ENCODE data around the gene MACROD2. TPM values are rescaled to one million over a fixed set of nuclear protein-coding genes. Genes with fewer than 3 reads are reported as not detected.

Gene MACROD2
- total and polyA plus RNA-seq, 4 donors: 13.0 to 67.1 (median 20.7) TPM

GRCh38 chr20:14780508-14780907, 785.2 kb downstream of the MACROD2 start:
- TF ChIP-seq CTCF (IDR thresholded peaks at IDR 0.05; ENCODE audit: control extremely low read depth, extremely low read depth): no peak
- no peak overlapping the region for H3K4me3 ChIP-seq
- H3K9ac ChIP-seq (ENCODE audit: insufficient read depth in 1 of 2, low read length in 2 of 2): no peak overlapping the region
- H3K36me3 ChIP-seq (ENCODE audit: control insufficient read depth in 4 of 4, insufficient read depth in 4 of 4, low read length in 4 of 4): no peaks in the 10 kb centered on the region
- peaks cover 0 to 4% (median 0%) of the 10 kb centered on the region in 5 donors for H3K4me1 ChIP-seq (ENCODE audit: control insufficient read depth in 5 of 5, insufficient read depth in 5 of 5, low read length in 5 of 5)
- peaks cover 0 to 4% (median 0%) of the 10 kb centered on the region in 4 donors for H3K9me3 ChIP-seq (ENCODE audit: control insufficient read depth in 4 of 4, insufficient read depth in 3 of 4, low read length in 3 of 4)
- no peak for DNase-seq
- 81 to 87% methylated on average over 2 of the region's 2 CpGs for WGBS, 2 donors
- H3K27ac ChIP-seq (ENCODE audit: low read depth in 1 of 2, low read length in 1 of 2): no peak overlapping the region
- no peak for ATAC-seq (ENCODE audit: insufficient read depth, low FRiP score)
- H3K27me3 ChIP-seq (ENCODE audit: control insufficient read depth in 3 of 3, insufficient read depth in 3 of 3, low read length in 2 of 3): no peaks in the 10 kb centered on the region

DNA sequence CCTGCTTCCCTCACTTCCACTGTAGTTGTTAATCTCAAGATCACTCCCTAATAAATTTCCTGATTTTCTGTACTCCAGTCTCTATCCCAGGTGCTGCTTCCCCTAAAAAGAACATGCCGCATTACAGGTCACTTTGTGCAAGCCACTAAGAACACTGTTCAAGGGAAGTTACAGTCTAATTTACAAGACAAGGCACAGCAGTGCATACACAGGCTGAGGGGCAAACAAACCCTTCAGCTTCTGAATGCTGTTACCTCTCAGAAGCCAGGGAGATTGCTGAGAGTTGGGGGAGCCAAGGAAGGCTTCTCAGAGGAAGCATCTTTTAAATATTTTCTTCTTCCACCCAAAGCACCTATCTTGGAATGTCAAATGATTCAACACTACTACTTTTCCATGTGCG, 787.4 kb downstream of the MACROD2 start:
- peaks cover 0 to 4% (median 0%) of the 10 kb centered on the region in 5 donors for H3K4me1 ChIP-seq (ENCODE audit: control insufficient read depth in 5 of 5, insufficient read depth in 5 of 5, low read length in 5 of 5)
- no peak overlapping the region for H3K9ac ChIP-seq (ENCODE audit: insufficient read depth in 1 of 2, low read length in 2 of 2)
- H3K27ac ChIP-seq (ENCODE audit: low read depth in 1 of 2, low read length in 1 of 2): no peak overlapping the region
- DNase-seq (no peak), ATAC-seq (ENCODE audit: insufficient read depth, low FRiP score) (no peak)
- H3K4me3 ChIP-seq: no peak overlapping the region
- H3K36me3 ChIP-seq (ENCODE audit: control insufficient read depth in 4 of 4, insufficient read depth in 4 of 4, low read length in 4 of 4): no peaks in the 10 kb centered on the region
- H3K9me3 ChIP-seq (ENCODE audit: control insufficient read depth in 4 of 4, insufficient read depth in 3 of 4, low read length in 3 of 4): peaks cover 0 to 3% (median 0%) of the 10 kb centered on the region in 4 donors
- TF ChIP-seq CTCF (IDR thresholded peaks at IDR 0.05; ENCODE audit: control extremely low read depth, extremely low read depth): no peak
- 92% methylated on average over 2 of the region's 2 CpGs for WGBS, 2 donors
- no peaks in the 10 kb centered on the region for H3K27me3 ChIP-seq (ENCODE audit: control insufficient read depth in 3 of 3, insufficient read depth in 3 of 3, low read length in 2 of 3)

DNA sequence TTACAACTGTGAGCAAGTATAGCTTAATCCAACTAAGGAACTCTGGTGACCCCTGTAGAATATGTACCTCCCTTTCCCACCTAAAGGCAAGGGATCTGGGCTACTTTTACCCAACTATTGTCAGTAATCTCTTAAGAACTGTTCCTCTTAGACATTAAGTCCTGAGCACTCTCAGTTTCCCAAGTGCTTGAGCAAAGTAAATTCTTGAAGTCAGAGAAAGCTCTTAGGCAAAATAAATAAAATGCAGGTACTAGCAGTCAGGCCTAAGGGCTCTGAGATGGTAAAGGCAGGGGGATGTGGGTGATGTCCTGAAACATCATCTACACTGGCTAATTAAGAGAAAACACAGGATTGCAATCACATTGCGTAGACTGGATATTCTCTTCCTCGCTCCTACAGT, 788.5 kb downstream of the MACROD2 start:
- Histone ChIP-seq H3K9ac (ENCODE audit: insufficient read depth in 1 of 2, low read length in 2 of 2) (no peak overlapping the region), H3K4me3 (no peak overlapping the region), H3K27me3 (ENCODE audit: control insufficient read depth in 3 of 3, insufficient read depth in 3 of 3, low read length in 2 of 3) (no peaks in the 10 kb centered on the region), H3K36me3 (ENCODE audit: control insufficient read depth in 4 of 4, insufficient read depth in 4 of 4, low read length in 4 of 4) (no peaks in the 10 kb centered on the region), H3K27ac (ENCODE audit: low read depth in 1 of 2, low read length in 1 of 2) (peak overlapping the region in 1 of 2 donors; percentile 36), H3K4me1 (ENCODE audit: control insufficient read depth in 5 of 5, insufficient read depth in 5 of 5, low read length in 5 of 5) (peaks cover 0 to 4% (median 0%) of the 10 kb centered on the region in 5 donors), H3K9me3 (ENCODE audit: control insufficient read depth in 4 of 4, insufficient read depth in 3 of 4, low read length in 3 of 4) (no peaks in the 10 kb centered on the region)
- TF ChIP-seq CTCF (IDR thresholded peaks at IDR 0.05; ENCODE audit: control extremely low read depth, extremely low read depth): no peak
- 83 to 93% methylated on average over 2 of the region's 2 CpGs for WGBS, 2 donors
- DNase-seq (peak in 1 of 3 donors; percentile 56), ATAC-seq (ENCODE audit: insufficient read depth, low FRiP score) (peak; percentile 15)

All from lung (tissue), 12 donors.